Limb (tissue), 2 donors: ENCODE measurements around the gene CCR9.

Experiments used
- DNase-seq, 2 donors: peaks; one replicate each; pipeline ENCODE4 v3.0.0-alpha.2; 2016; ENCODE audit errors: extremely low spot score in 2 of 2

CCR9 gene

DNA sequence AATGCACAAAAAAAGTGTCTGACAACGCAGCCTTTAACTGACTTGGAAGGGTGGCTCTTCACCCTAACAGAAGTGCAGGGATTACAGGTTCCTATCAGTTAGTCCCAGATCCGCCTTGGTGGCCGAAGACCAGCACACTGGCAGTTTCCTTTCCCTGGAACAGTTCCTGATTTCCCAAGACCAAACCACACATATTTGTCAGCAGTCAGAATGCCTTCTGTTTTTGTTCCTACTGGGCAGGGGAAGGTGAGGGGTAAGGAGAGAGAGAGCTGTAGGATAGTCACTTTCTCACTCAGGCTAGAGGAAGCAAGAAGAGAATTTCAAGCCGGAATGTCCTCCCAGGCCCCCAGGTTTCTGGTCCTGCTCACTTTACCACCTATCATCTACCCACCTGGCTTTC is 66.1 kb downstream of the CCR9 start:
- no peak for DNase-seq
